Neural cell (in vitro differentiated cells): ENCODE measurements around the gene FUT9. TPM values are rescaled to one million over a fixed set of nuclear protein-coding genes. Genes with fewer than 3 reads are reported as not detected.

ENCODE experiments used
- H2AFZ ChIP-seq: fragments of 200-600, 300-800 bp; sonication (generic), shearing (Covaris generic); 2 replicates; pipeline ENCODE4 v1.6.0; 2014; ENCODE audit warnings: low read depth, mild to moderate bottlenecking, antibody characterized with exemption, low read length, moderate library complexity
- H3F3A ChIP-seq: fragments of 200-600 bp; shearing (Covaris generic); 2 replicates; pipeline ENCODE4 v1.6.1; 2016; ENCODE audit warnings: mild to moderate bottlenecking, moderate library complexity, mixed read lengths, antibody characterized with exemption, low read length; ENCODE audit not compliant: insufficient read depth, poor library complexity, severe bottlenecking
- H3K27ac ChIP-seq: fragments of 200-600, 300-800 bp; sonication (generic), shearing (Covaris generic); 2 replicates; pipeline ENCODE4 v1.5.1; 2014; ENCODE audit warnings: mild to moderate bottlenecking, low read length, moderate library complexity
- H3K27me3 ChIP-seq: fragments of 300-800, 200-600 bp; sonication (generic), shearing (Covaris generic); 2 replicates; pipeline ENCODE4 v1.6.0; 2014; ENCODE audit warnings: mild to moderate bottlenecking, low read depth, low read length, moderate library complexity; ENCODE audit not compliant: insufficient read depth
- H3K36me3 ChIP-seq: fragments of 300-800, 200-600 bp; sonication (generic), shearing (Covaris generic); 2 replicates; pipeline ENCODE4 v1.5.1; 2014; ENCODE audit warnings: mild to moderate bottlenecking, antibody characterized with exemption, low read length, moderate library complexity; ENCODE audit not compliant: insufficient read depth
- H3K4me2 ChIP-seq: fragments of 300-800, 200-600 bp; sonication (generic), shearing (Covaris generic); 2 replicates; pipeline ENCODE4 v1.6.0; 2014; ENCODE audit warnings: mild to moderate bottlenecking, low read length
- H3K4me3 ChIP-seq: fragments of 300-800, 200-600 bp; sonication (generic), shearing (Covaris generic); 2 replicates; pipeline ENCODE4 v1.5.1; 2014; ENCODE audit warnings: mild to moderate bottlenecking, low read length, moderate library complexity
- H3K79me2 ChIP-seq: fragments of 200-600 bp; shearing (Covaris generic); replicated peaks from 2 replicates; pipeline ENCODE4 v1.6.0; 2014; ENCODE audit warnings: mild to moderate bottlenecking, low read length, moderate library complexity; ENCODE audit not compliant: insufficient read depth
- H3K9ac ChIP-seq: fragments of 300-800, 200-600 bp; sonication (generic), shearing (Covaris generic); 2 replicates; pipeline ENCODE4 v1.6.1; 2016; ENCODE audit warnings: mild to moderate bottlenecking, low read length, mixed read lengths
- H3K9me2 ChIP-seq: fragments of 200-600 bp; shearing (Covaris generic); 2 replicates; pipeline ENCODE4 v1.6.1; 2016; ENCODE audit warnings: mild to moderate bottlenecking, low read length, mixed read lengths; ENCODE audit not compliant: insufficient read depth
- H3K9me3 ChIP-seq: fragments of 200-600, 300-800 bp; sonication (generic), shearing (Covaris generic); 2 replicates; pipeline ENCODE4 v1.6.1; 2016; ENCODE audit warnings: mild to moderate bottlenecking, mixed run types, low read length, moderate library complexity, mixed read lengths
- H4K20me1 ChIP-seq: fragments of 200-600 bp; shearing (Covaris generic); 2 replicates; pipeline ENCODE4 v1.6.1; 2016; ENCODE audit warnings: mild to moderate bottlenecking, mixed run types; ENCODE audit not compliant: insufficient read depth
- EP300 ChIP-seq: fragments of 450-650 bp; conservative IDR thresholded peaks from 2 replicates; pipeline ENCODE4 v1.6.1; 2014; ENCODE audit warnings: antibody characterized with exemption, mild to moderate bottlenecking, moderate library complexity; ENCODE audit not compliant: poor library complexity, severe bottlenecking
- EZH2 ChIP-seq: fragments of 200-600, 300-800 bp; shearing (Covaris generic), sonication (generic); IDR thresholded peaks from 2 replicates; pipeline ENCODE4 v1.6.1; 2014; ENCODE audit warnings: antibody characterized with exemption, low read length, borderline replicate concordance, mild to moderate bottlenecking; ENCODE audit not compliant: insufficient read depth, poor library complexity, severe bottlenecking
- MXI1 ChIP-seq: fragments of 450-650 bp; conservative IDR thresholded peaks from 2 replicates; pipeline ENCODE4 v1.6.1; 2014; ENCODE audit warnings: antibody characterized with exemption, mild to moderate bottlenecking; ENCODE audit not compliant: poor library complexity, severe bottlenecking
- POLR2AphosphoS5 ChIP-seq: IDR thresholded peaks from 2 replicates; pipeline ENCODE4 v1.6.1; 2012
- RAD21 ChIP-seq: fragments of 450-650 bp; conservative IDR thresholded peaks from 2 replicates; pipeline ENCODE4 v1.6.1; 2014; ENCODE audit warnings: antibody characterized with exemption, mild to moderate bottlenecking, moderate library complexity
- SMC3 ChIP-seq: fragments of 450-650 bp; conservative IDR thresholded peaks from 2 replicates; pipeline ENCODE4 v1.6.1; 2014; ENCODE audit warnings: antibody characterized with exemption, mild to moderate bottlenecking, moderate library complexity; ENCODE audit not compliant: poor library complexity
- TAF1 ChIP-seq: IDR thresholded peaks from 2 replicates; pipeline ENCODE4 v1.6.1; 2012; ENCODE audit warnings: low read depth
- polyA plus RNA-seq: library from polyadenylated mRNA; depleted of rRNA; stranded (reverse); fragments of >200 nt; gene quantifications from 2 replicates; pipeline ENCODE4 v1.2.3, GENCODE V29; 2014
- TF ChIP-seq, protein P1 (sequence below): fragments of 450-650 bp; IDR thresholded peaks from 2 replicates; pipeline ENCODE4 v1.5.1; 2014; ENCODE audit warnings: antibody characterized with exemption, mild to moderate bottlenecking, moderate library complexity; ENCODE audit not compliant: poor library complexity, severe bottlenecking
- TF ChIP-seq, protein P2 (sequence below): IDR thresholded peaks from 2 replicates; pipeline ENCODE4 v1.6.1; 2012; ENCODE audit warnings: borderline replicate concordance

FUT9 gene
- polyA plus RNA-seq, 1 donor from 2014 or later: 18.5 TPM

DNA sequence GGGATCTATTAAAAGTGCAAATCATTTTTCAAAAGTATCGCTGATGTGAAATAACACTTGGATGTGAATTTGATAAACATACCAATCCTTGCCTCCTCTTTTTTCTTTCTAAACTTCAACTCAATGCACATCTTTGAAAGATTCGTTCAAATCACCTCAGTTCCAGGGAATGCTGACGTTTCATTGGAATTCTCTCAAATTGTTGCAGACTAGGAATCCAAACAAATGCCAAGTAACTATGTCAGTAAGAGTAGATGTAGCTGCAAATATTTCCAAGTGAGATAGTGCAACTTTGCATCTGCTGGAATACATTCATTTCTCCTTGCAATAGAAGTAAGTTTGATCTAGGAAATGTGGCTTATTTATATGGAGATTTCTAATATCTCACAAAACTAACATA, 220.7 kb downstream of the FUT9 start:
- Histone ChIP-seq H3K9me3 (no peaks in the 10 kb centered on the region), H3K9me2 (no peaks in the 10 kb centered on the region), H3K27me3 (no peaks in the 10 kb centered on the region), H3K4me2 (no peak overlapping the region), H3K4me3 (no peak overlapping the region), H3K79me2 (no peaks in the 10 kb centered on the region), H3K9ac (no peak overlapping the region), H2AFZ (no peak overlapping the region), H3F3A (no peaks in the 10 kb centered on the region), H3K36me3 (no peaks in the 10 kb centered on the region), H3K27ac (no peak overlapping the region), H4K20me1 (no peaks in the 10 kb centered on the region)
- no peak for TF ChIP-seq RAD21
- TF ChIP-seq TAF1: no peak
- TF ChIP-seq, protein P1, sequence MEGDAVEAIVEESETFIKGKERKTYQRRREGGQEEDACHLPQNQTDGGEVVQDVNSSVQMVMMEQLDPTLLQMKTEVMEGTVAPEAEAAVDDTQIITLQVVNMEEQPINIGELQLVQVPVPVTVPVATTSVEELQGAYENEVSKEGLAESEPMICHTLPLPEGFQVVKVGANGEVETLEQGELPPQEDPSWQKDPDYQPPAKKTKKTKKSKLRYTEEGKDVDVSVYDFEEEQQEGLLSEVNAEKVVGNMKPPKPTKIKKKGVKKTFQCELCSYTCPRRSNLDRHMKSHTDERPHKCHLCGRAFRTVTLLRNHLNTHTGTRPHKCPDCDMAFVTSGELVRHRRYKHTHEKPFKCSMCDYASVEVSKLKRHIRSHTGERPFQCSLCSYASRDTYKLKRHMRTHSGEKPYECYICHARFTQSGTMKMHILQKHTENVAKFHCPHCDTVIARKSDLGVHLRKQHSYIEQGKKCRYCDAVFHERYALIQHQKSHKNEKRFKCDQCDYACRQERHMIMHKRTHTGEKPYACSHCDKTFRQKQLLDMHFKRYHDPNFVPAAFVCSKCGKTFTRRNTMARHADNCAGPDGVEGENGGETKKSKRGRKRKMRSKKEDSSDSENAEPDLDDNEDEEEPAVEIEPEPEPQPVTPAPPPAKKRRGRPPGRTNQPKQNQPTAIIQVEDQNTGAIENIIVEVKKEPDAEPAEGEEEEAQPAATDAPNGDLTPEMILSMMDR: no peak
- no peak for TF ChIP-seq EZH2
- TF ChIP-seq, protein P2, sequence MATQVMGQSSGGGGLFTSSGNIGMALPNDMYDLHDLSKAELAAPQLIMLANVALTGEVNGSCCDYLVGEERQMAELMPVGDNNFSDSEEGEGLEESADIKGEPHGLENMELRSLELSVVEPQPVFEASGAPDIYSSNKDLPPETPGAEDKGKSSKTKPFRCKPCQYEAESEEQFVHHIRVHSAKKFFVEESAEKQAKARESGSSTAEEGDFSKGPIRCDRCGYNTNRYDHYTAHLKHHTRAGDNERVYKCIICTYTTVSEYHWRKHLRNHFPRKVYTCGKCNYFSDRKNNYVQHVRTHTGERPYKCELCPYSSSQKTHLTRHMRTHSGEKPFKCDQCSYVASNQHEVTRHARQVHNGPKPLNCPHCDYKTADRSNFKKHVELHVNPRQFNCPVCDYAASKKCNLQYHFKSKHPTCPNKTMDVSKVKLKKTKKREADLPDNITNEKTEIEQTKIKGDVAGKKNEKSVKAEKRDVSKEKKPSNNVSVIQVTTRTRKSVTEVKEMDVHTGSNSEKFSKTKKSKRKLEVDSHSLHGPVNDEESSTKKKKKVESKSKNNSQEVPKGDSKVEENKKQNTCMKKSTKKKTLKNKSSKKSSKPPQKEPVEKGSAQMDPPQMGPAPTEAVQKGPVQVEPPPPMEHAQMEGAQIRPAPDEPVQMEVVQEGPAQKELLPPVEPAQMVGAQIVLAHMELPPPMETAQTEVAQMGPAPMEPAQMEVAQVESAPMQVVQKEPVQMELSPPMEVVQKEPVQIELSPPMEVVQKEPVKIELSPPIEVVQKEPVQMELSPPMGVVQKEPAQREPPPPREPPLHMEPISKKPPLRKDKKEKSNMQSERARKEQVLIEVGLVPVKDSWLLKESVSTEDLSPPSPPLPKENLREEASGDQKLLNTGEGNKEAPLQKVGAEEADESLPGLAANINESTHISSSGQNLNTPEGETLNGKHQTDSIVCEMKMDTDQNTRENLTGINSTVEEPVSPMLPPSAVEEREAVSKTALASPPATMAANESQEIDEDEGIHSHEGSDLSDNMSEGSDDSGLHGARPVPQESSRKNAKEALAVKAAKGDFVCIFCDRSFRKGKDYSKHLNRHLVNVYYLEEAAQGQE: no peak
- no peak for TF ChIP-seq MXI1
- no peak for TF ChIP-seq POLR2AphosphoS5
- TF ChIP-seq SMC3: no peak
- TF ChIP-seq EP300: no peak

GRCh38 chr6:96237638-96238347, 222.0 kb downstream of the FUT9 start:
- Histone ChIP-seq H2AFZ (no peak overlapping the region), H3K9me3 (no peaks in the 10 kb centered on the region), H3K36me3 (no peaks in the 10 kb centered on the region), H3K27ac (no peak overlapping the region), H4K20me1 (no peaks in the 10 kb centered on the region), H3K9ac (no peak overlapping the region), H3K9me2 (no peaks in the 10 kb centered on the region), H3K4me3 (no peak overlapping the region), H3F3A (no peaks in the 10 kb centered on the region), H3K4me2 (no peak overlapping the region), H3K27me3 (no peaks in the 10 kb centered on the region), H3K79me2 (no peaks in the 10 kb centered on the region)
- no peak for TF ChIP-seq TAF1
- TF ChIP-seq MXI1: no peak
- TF ChIP-seq, protein P2: no peak
- no peak for TF ChIP-seq SMC3
- TF ChIP-seq EP300: no peak
- no peak for TF ChIP-seq POLR2AphosphoS5
- TF ChIP-seq EZH2: no peak
